Medulla oblongata (tissue), 1 donor: ENCODE data around the gene SHISA6.
A peak's percentile ranks its signal among the peaks of the same experiment; 100 is the strongest.

Experiments used
- DNase-seq: peaks from one replicate; pipeline ENCODE4 v3.0.0-alpha.2; 2015; ENCODE audit errors: extremely low spot score

SHISA6 gene

GRCh38 chr17:11240841-11241610 is at the start of gene SHISA6:
Gene SHISA6, plus strand, starts transcription at chr17:11241213.
- DNase-seq, result no peak

- no peak for DNase-seq
Observed at GRCh38 chr17:11195801-11196200, 45.2 kb upstream of the SHISA6 start.

- DNase-seq, result no peak
Observed at GRCh38 chr17:11204991-11205390, 36.0 kb upstream of the SHISA6 start.

GRCh38 chr17:11205659-11206058 is 35.4 kb upstream of the SHISA6 start:
- DNase-seq, result no peak

GRCh38 chr17:11209906-11210305 is 31.1 kb upstream of the SHISA6 start:
- no peak for DNase-seq

GRCh38 chr17:11212792-11213191 is 28.2 kb upstream of the SHISA6 start:
- no peak for DNase-seq

- DNase-seq, result no peak
Observed at GRCh38 chr17:11216976-11217375, 24.0 kb upstream of the SHISA6 start.

- no peak for DNase-seq
Observed at GRCh38 chr17:11221196-11221595, 19.8 kb upstream of the SHISA6 start.

- DNase-seq, result no peak
Observed at GRCh38 chr17:11221721-11222120, 19.3 kb upstream of the SHISA6 start.

- DNase-seq, result no peak
Observed at GRCh38 chr17:11238705-11239104, 2.3 kb upstream of the SHISA6 start.

- no peak for DNase-seq
Observed at GRCh38 chr17:11239379-11239970, 1.5 kb upstream of the SHISA6 start.

GRCh38 chr17:11240041-11240840 is 772 bp upstream of the SHISA6 start:
- peak; percentile 54 for DNase-seq

GRCh38 chr17:11241611-11242226 is 706 bp downstream of the SHISA6 start:
- no peak for DNase-seq

GRCh38 chr17:11242411-11242810 is 1.4 kb downstream of the SHISA6 start:
- no peak for DNase-seq

- no peak for DNase-seq
Observed at GRCh38 chr17:11244776-11245175, 3.8 kb downstream of the SHISA6 start.

GRCh38 chr17:11245187-11245586 is 4.2 kb downstream of the SHISA6 start:
- no peak for DNase-seq

GRCh38 chr17:11245791-11246190 is 4.8 kb downstream of the SHISA6 start:
- DNase-seq, result peak; percentile 52

- DNase-seq, result no peak
Observed at GRCh38 chr17:11250161-11250560, 9.1 kb downstream of the SHISA6 start.

GRCh38 chr17:11251561-11252107 is 10.6 kb downstream of the SHISA6 start:
- DNase-seq, result no peak

- no peak for DNase-seq
Observed at GRCh38 chr17:11252146-11252545, 11.1 kb downstream of the SHISA6 start.

GRCh38 chr17:11256877-11257276 is 15.9 kb downstream of the SHISA6 start:
- DNase-seq, result no peak
